Body of pancreas (tissue), 4 donors: ENCODE results near the gene TEDC2. TPM values are rescaled to one million over a fixed set of nuclear protein-coding genes. Genes with fewer than 3 reads are reported as not detected.

Source experiments
- ATAC-seq: fragments of 150-250 bp; one replicate; pipeline ENCODE4 v1.9.1; 2016
- DNase-seq, 4 donors: peaks; one replicate each; pipeline ENCODE4 v3.0.0-alpha.2; 2019
- H3K27ac ChIP-seq, 4 donors: fragments of 200-600 bp; sonication (generic); 1 replicate in 3 of 4; 2 replicates in 1 of 4; pipeline versions ENCODE4 v1.5.1 to v1.6.1; 2016 to 2019; ENCODE audit warnings: mild to moderate bottlenecking in 1 of 4, mixed read lengths in 1 of 4, moderate library complexity in 1 of 4
- H3K27me3 ChIP-seq, 2 donors: fragments of 200-600 bp; sonication (generic); one replicate each; pipeline ENCODE4 v1.6.0; 2016; ENCODE audit warnings: mild to moderate bottlenecking in 1 of 2
- H3K36me3 ChIP-seq, 2 donors: fragments of 200-600 bp; sonication (generic); replicated peaks in 1 of 2; 2 replicates each; pipeline ENCODE4 v1.5.1; 2016; ENCODE audit warnings: low read depth in 2 of 2; ENCODE audit not compliant: insufficient read depth in 1 of 2
- H3K4me1 ChIP-seq: fragments of 200-600 bp; sonication (generic); one replicate; pipeline ENCODE4 v1.6.0; 2016
- H3K4me3 ChIP-seq, 2 donors: fragments of 200-600 bp; sonication (generic); 1 replicate in 1 of 2; 2 replicates in 1 of 2; pipeline ENCODE4 v1.5.1; 2016 to 2019
- H3K9me3 ChIP-seq, 3 donors: fragments of 200-600 bp; sonication (generic); 1 replicate in 2 of 3; 2 replicates in 1 of 3; pipeline ENCODE4 v1.5.1; 2016
- POLR2A ChIP-seq, 3 donors: fragments of 450-650 bp; IDR thresholded peaks; one replicate each; pipeline ENCODE4 v1.6.1; 2016; ENCODE audit warnings: antibody characterized with exemption in 3 of 3, mild to moderate bottlenecking in 2 of 3
- WGBS, 2 donors: methylation state at CpG; one replicate each; pipeline ENCODE4 v1.1.5; 2017; 5-methylcytosine and 5-hydroxymethylcytosine counted together
- intact Hi-C: fragments of 100-400 bp; cut with DNase I; formaldehyde crosslinking; loops from one replicate; pipeline ENCODE4 v1.15.1; 2023
- total RNA-seq, 2 donors: library from RNA; depleted of rRNA; stranded (reverse); fragments of >200 nt; gene quantifications; one replicate each; pipeline ENCODE4 v1.1.0, GENCODE V29; 2016
- TF ChIP-seq, protein P1 (sequence below), 7 experiments: fragments of 450-650 bp in 4 of 7; fragments of 200-600 bp in 3 of 7; sonication (generic) in 3 of 7; IDR thresholded peaks; one replicate each; pipeline ENCODE4 v1.5.1; 2016 to 2019; ENCODE audit warnings: antibody characterized with exemption in 7 of 7

The TEDC2 gene
- total RNA-seq, 2 donors from 2014 or later: not detected

GRCh38 chr16:2482249-2482648 is 22.3 kb downstream of the TEDC2 start:
- intact Hi-C loops: no loop called here
- no peaks in the 10 kb centered on the region for H3K27me3 ChIP-seq
- no peaks in the 10 kb centered on the region for H3K9me3 ChIP-seq
- WGBS, 2 donors: 44 to 46% methylated on average over 13 of the region's 13 CpGs
- no peak overlapping the region for H3K4me3 ChIP-seq
- peak overlapping the region; percentile 75 to 86 (median 82) for H3K27ac ChIP-seq
- TF ChIP-seq POLR2A (IDR thresholded peaks at IDR 0.05): no peak
- TF ChIP-seq, protein P1, sequence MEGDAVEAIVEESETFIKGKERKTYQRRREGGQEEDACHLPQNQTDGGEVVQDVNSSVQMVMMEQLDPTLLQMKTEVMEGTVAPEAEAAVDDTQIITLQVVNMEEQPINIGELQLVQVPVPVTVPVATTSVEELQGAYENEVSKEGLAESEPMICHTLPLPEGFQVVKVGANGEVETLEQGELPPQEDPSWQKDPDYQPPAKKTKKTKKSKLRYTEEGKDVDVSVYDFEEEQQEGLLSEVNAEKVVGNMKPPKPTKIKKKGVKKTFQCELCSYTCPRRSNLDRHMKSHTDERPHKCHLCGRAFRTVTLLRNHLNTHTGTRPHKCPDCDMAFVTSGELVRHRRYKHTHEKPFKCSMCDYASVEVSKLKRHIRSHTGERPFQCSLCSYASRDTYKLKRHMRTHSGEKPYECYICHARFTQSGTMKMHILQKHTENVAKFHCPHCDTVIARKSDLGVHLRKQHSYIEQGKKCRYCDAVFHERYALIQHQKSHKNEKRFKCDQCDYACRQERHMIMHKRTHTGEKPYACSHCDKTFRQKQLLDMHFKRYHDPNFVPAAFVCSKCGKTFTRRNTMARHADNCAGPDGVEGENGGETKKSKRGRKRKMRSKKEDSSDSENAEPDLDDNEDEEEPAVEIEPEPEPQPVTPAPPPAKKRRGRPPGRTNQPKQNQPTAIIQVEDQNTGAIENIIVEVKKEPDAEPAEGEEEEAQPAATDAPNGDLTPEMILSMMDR (IDR thresholded peaks at IDR 0.05): no peak
- H3K4me1 ChIP-seq: peaks cover 85% of the 10 kb centered on the region
- peak in 2 of 4 donors; percentile 45 to 61 for DNase-seq
- no peak for ATAC-seq
- no peaks in the 10 kb centered on the region for H3K36me3 ChIP-seq

DNA sequence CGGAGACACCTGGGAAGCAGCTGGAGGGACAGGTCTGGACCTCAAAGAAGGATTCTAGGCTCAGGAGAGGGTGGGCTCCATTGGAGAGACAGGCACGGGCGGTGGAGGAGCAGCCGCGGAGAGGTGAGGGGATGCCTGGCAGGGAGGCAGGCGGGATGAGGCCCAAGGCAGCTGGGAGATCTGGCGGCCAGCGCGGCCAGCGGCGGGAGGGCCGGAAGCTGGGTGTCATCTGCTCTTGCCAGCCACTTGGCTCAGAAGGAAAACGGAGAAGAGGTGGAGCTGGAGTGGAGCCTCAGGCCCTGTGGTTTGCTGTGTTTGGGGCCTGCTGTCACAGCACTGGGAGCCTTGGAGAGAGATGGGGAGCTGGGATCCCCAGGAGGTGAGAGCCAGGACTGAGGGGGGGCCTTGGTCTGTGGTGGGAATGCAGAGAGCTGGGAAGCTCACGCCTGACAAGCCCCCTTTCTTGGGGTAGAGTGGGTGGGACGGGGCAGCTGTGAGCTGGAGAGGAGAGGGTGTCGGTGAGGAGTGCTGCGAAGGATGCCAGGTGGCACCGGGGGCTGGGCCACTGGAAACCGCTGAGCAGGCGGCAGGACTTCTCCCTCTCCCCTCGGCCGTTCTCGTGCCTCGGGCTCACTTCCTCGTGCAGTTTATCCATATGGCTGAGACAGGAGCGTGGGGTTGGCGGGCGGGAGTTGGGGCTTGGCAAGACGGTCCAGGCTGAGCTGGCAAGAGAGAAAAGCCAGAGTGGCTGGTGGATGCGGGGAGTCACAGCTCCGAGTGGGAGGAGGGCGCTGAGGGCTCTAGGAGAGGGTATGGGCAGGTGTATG is 23.0 kb downstream of the TEDC2 start:
- H3K27ac ChIP-seq: peak overlapping the region; percentile 75 to 86 (median 82)
- ATAC-seq: peak; percentile 35
- DNase-seq: peak; percentile 48 to 77 (median 64)
- no peaks in the 10 kb centered on the region for H3K9me3 ChIP-seq
- TF ChIP-seq POLR2A (IDR thresholded peaks at IDR 0.05): peak in 2 of 3 donors; percentile 30 to 41
- TF ChIP-seq, protein P1 (IDR thresholded peaks at IDR 0.05): no peak
- intact Hi-C loops: no loop called here
- H3K4me1 ChIP-seq: peaks cover 85% of the 10 kb centered on the region
- H3K4me3 ChIP-seq: no peak overlapping the region
- H3K27me3 ChIP-seq: no peaks in the 10 kb centered on the region
- no peaks in the 10 kb centered on the region for H3K36me3 ChIP-seq
- WGBS, 2 donors: 22 to 36% methylated on average over 19 to 32 of the region's 32 CpGs

GRCh38 chr16:2483939-2484897 is 24.3 kb downstream of the TEDC2 start:
- H3K36me3 ChIP-seq: no peaks in the 10 kb centered on the region
- H3K4me3 ChIP-seq: no peak overlapping the region
- no peaks in the 10 kb centered on the region for H3K9me3 ChIP-seq
- DNase-seq: peak in 1 of 4 donors; percentile 18
- intact Hi-C loops: no loop called here
- H3K27me3 ChIP-seq: no peaks in the 10 kb centered on the region
- peak overlapping the region in 2 of 4 donors; percentile 85 to 86 for H3K27ac ChIP-seq
- TF ChIP-seq POLR2A (IDR thresholded peaks at IDR 0.05): no peak
- TF ChIP-seq, protein P1 (IDR thresholded peaks at IDR 0.05): no peak
- no peak for ATAC-seq
- peaks cover 78% of the 10 kb centered on the region for H3K4me1 ChIP-seq
- 81 to 82% methylated on average over 15 to 16 of the region's 16 CpGs for WGBS, 2 donors

DNA sequence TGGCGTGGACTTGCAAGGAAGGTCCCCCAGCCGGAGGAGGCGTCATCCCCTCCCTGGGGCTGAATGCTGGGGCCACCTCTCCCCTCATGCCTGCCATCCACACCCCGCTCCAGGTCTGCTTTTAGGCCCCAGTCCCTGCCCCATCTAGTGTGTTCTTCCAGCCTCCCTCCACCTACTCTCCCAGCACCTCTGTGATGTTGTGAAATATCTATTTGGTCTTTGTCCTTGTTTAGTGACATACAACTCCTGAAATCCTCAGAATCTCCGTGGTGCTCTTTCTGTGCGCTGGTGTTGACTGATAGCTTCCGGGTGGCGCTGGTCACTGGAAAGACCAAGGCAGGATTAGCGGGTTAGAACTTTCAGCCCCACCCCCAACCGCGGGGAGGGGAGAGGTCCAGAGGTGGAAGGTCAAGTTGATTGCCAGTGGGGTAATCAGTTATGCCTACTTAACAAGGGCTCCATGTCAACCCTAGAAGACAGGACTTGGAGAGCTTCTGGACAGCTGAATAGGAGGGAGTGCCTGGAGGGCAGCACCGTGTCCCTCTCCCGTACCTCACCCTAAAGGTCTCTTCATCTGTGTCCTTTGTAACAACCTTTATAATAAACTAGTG is 25.1 kb downstream of the TEDC2 start:
- H3K27me3 ChIP-seq: no peaks in the 10 kb centered on the region
- no peaks in the 10 kb centered on the region for H3K36me3 ChIP-seq
- peak in 1 of 4 donors; percentile 15 for DNase-seq
- ATAC-seq: no peak
- 65 to 73% methylated on average over 13 of the region's 13 CpGs for WGBS, 2 donors
- no peak overlapping the region for H3K27ac ChIP-seq
- TF ChIP-seq, protein P1 (IDR thresholded peaks at IDR 0.05): no peak
- no peak for TF ChIP-seq POLR2A (IDR thresholded peaks at IDR 0.05)
- H3K9me3 ChIP-seq: no peaks in the 10 kb centered on the region
- H3K4me3 ChIP-seq: no peak overlapping the region
- intact Hi-C loops: no loop called here
- H3K4me1 ChIP-seq: peaks cover 77% of the 10 kb centered on the region
